HEK293 (cell line): ENCODE data around the gene CREBL2.

Experiments
- CTCF ChIA-PET: fragments of 350-600 bp; formaldehyde crosslinking; extraction: SDS; loops from one replicate; lab custom pipeline; 2021; ENCODE audit warnings: antibody characterized with exemption; lab: Yijun Ruan, JAX
- POLR2A ChIA-PET: fragments of 300-600 bp; formaldehyde crosslinking; extraction: SDS; loops from one replicate; lab custom pipeline; 2020; ENCODE audit warnings: antibody characterized with exemption, inconsistent platforms; lab: Yijun Ruan, JAX
- H3K27ac ChIP-seq: fragments of 200-500 bp; sonication (Bioruptor generic); 2 replicates; pipeline ENCODE4 v1.5.1; 2014; ENCODE audit warnings: low read depth, low read length, control low read depth, inconsistent platforms; ENCODE audit errors: extremely low read depth
- H3K36me3 ChIP-seq, 2 experiments: fragments of 200-500 bp in 1 of 2; sonication (Bioruptor generic) in 1 of 2; 1 replicate in 1 of 2; 2 replicates in 1 of 2; pipeline ENCODE4 v1.5.1; 2014 to 2017; ENCODE audit warnings: inconsistent platforms in 2 of 2, low read length in 2 of 2; ENCODE audit not compliant: control insufficient read depth in 2 of 2, insufficient read depth in 1 of 2
- H3K4me1 ChIP-seq: fragments of 200-500 bp; sonication (Bioruptor generic); 2 replicates; pipeline ENCODE4 v1.5.1; 2014; ENCODE audit warnings: mild to moderate bottlenecking, low read length, inconsistent platforms; ENCODE audit not compliant: control insufficient read depth, insufficient read depth
- H3K4me3 ChIP-seq: 2 replicates; pipeline ENCODE4 v1.5.1; 2011; ENCODE audit warnings: low read depth, mild to moderate bottlenecking, control low read depth, low read length, moderate library complexity
- H3K9me3 ChIP-seq: fragments of 200-500 bp; sonication (Bioruptor generic); 2 replicates; pipeline ENCODE4 v1.5.1; 2014; ENCODE audit warnings: low read depth, low read length, inconsistent platforms; ENCODE audit not compliant: control insufficient read depth, insufficient read depth
- FEZF1 ChIP-seq: fragments of 450-650 bp; formaldehyde crosslinking; IDR thresholded peaks from 2 replicates; pipeline ENCODE4 v1.5.1; 2016; ENCODE audit warnings: missing biosample characterization, missing genetic modification characterization
- KLF1 ChIP-seq: fragments of 450-650 bp; formaldehyde crosslinking; IDR thresholded peaks from 2 replicates; pipeline ENCODE4 v1.5.1; 2016; ENCODE audit warnings: missing biosample characterization, missing genetic modification characterization
- KLF7 ChIP-seq: fragments of 450-650 bp; formaldehyde crosslinking; IDR thresholded peaks from 2 replicates; pipeline ENCODE4 v1.5.1; 2016; ENCODE audit warnings: missing biosample characterization, missing genetic modification characterization, borderline replicate concordance
- OSR2 ChIP-seq: fragments of 450-650 bp; formaldehyde crosslinking; IDR thresholded peaks from 2 replicates; pipeline ENCODE4 v1.5.1; 2016; ENCODE audit warnings: missing biosample characterization, missing genetic modification characterization
- PRDM2 ChIP-seq: fragments of 450-650 bp; formaldehyde crosslinking; IDR thresholded peaks from 2 replicates; pipeline ENCODE4 v1.5.1; 2016; ENCODE audit warnings: missing biosample characterization, missing genetic modification characterization, borderline replicate concordance
- PRDM6 ChIP-seq: fragments of 450-650 bp; formaldehyde crosslinking; IDR thresholded peaks from 2 replicates; pipeline ENCODE4 v1.5.1; 2017; ENCODE audit warnings: missing biosample characterization, missing genetic modification characterization
- SALL2 ChIP-seq: fragments of 450-650 bp; formaldehyde crosslinking; IDR thresholded peaks from 2 replicates; pipeline ENCODE4 v1.5.0; 2017; ENCODE audit warnings: missing biosample characterization, mild to moderate bottlenecking, missing genetic modification characterization, borderline replicate concordance
- ZBTB26 ChIP-seq: fragments of 450-650 bp; formaldehyde crosslinking; optimal IDR thresholded peaks from 2 replicates; pipeline ENCODE3; 2016; ENCODE audit warnings: missing biosample characterization, mild to moderate bottlenecking, missing genetic modification characterization
- ZNF10 ChIP-seq: fragments of 450-650 bp; formaldehyde crosslinking; IDR thresholded peaks from 2 replicates; pipeline ENCODE4 v1.5.1; 2017; ENCODE audit warnings: missing biosample characterization, missing genetic modification characterization
- ZNF133 ChIP-seq: fragments of 450-650 bp; formaldehyde crosslinking; IDR thresholded peaks from 2 replicates; pipeline ENCODE4 v1.5.1; 2016; ENCODE audit warnings: missing biosample characterization, missing genetic modification characterization
- ZNF26 ChIP-seq: fragments of 450-650 bp; formaldehyde crosslinking; IDR thresholded peaks from 2 replicates; pipeline ENCODE4 v1.5.1; 2016; ENCODE audit warnings: missing biosample characterization, missing genetic modification characterization
- ZNF280C ChIP-seq: fragments of 450-650 bp; formaldehyde crosslinking; IDR thresholded peaks from 2 replicates; pipeline ENCODE4 v1.5.1; 2016; ENCODE audit warnings: missing biosample characterization, missing genetic modification characterization
- ZNF311 ChIP-seq: fragments of 450-650 bp; formaldehyde crosslinking; IDR thresholded peaks from 2 replicates; pipeline ENCODE4 v1.5.1; 2017; ENCODE audit warnings: missing biosample characterization, missing genetic modification characterization, borderline replicate concordance
- ZNF391 ChIP-seq: fragments of 450-650 bp; formaldehyde crosslinking; IDR thresholded peaks from 2 replicates; pipeline ENCODE4 v1.5.1; 2016; ENCODE audit warnings: low read depth, missing biosample characterization, missing genetic modification characterization, borderline replicate concordance
- ZNF529 ChIP-seq: fragments of 450-650 bp; formaldehyde crosslinking; IDR thresholded peaks from 2 replicates; pipeline ENCODE4 v1.5.1; 2017; ENCODE audit warnings: missing genetic modification characterization, missing biosample characterization; ENCODE audit not compliant: insufficient replicate concordance
- ZNF549 ChIP-seq: fragments of 450-650 bp; IDR thresholded peaks from 2 replicates; pipeline ENCODE4 v1.5.1; 2018; ENCODE audit warnings: missing biosample characterization, missing genetic modification characterization, mild to moderate bottlenecking, inconsistent platforms, moderate library complexity

The CREBL2 gene

GRCh38 chr12:12627308-12627827 is 15.7 kb downstream of the CREBL2 start:
- H3K9me3 ChIP-seq = no peaks in the 10 kb centered on the region
- no peak overlapping the region for H3K4me3 ChIP-seq
- POLR2A ChIA-PET = no interaction called here
- TF ChIP-seq ZNF10 (tag by site-specific recombination) (peak; percentile 96), ZNF26 (no peak), FEZF1 (tag by site-specific recombination) (no peak), ZBTB26 (tag by site-specific recombination) (no peak), ZNF549 (no peak), PRDM6 (tag by site-specific recombination) (peak; percentile 78)
- H3K27ac ChIP-seq = no peak overlapping the region
- CTCF ChIA-PET = interaction anchor here (0.5 to 0.9 kb wide), 2 partner anchors 82 to 94 kb away, joined by 3 read pairs; no protein-coding TSS in a partner anchor
- peaks cover 30% of the 10 kb centered on the region for H3K4me1 ChIP-seq
- no peaks in the 10 kb centered on the region for H3K36me3 ChIP-seq

- POLR2A ChIA-PET = interaction anchor here (1.4 kb wide), 1 partner anchor 17 kb away, joined by 4 read pairs; the partner anchor contains the start of gene CREBL2
- CTCF ChIA-PET = interaction anchor here (0.5 to 0.9 kb wide), 2 partner anchors 83 to 95 kb away, joined by 3 read pairs; no protein-coding TSS in a partner anchor
- no peaks in the 10 kb centered on the region for H3K9me3 ChIP-seq
- TF ChIP-seq ZNF280C = no peak
- TF ChIP-seq ZNF133 (tag by site-specific recombination) = no peak
- TF ChIP-seq OSR2 (tag by site-specific recombination) = no peak
- no peak for TF ChIP-seq ZNF311
- no peak for TF ChIP-seq ZNF529 (tag by site-specific recombination)
- TF ChIP-seq SALL2 (tag by site-specific recombination) = no peak
- no peak for TF ChIP-seq KLF1 (tag by site-specific recombination)
- no peak for TF ChIP-seq KLF7 (tag by site-specific recombination)
- no peak for TF ChIP-seq PRDM2 (tag by site-specific recombination)
- TF ChIP-seq ZNF391 = no peak
Observed at GRCh38 chr12:12628013-12628412, 16.3 kb downstream of the CREBL2 start.

More at GRCh38 chr12:12628013-12628412, 16.3 kb downstream of the CREBL2 start:
- no peaks in the 10 kb centered on the region for H3K36me3 ChIP-seq
- H3K4me1 ChIP-seq = peaks cover 30% of the 10 kb centered on the region
- H3K4me3 ChIP-seq = no peak overlapping the region
- H3K27ac ChIP-seq = no peak overlapping the region
